HepG2 (cell line): ENCODE results near the gene FGGY. TPM values are rescaled to one million over a fixed set of nuclear protein-coding genes. Genes with fewer than 3 reads are reported as not detected.

Experiments used
- CSRNP2 ChIP-seq: sonication (generic); formaldehyde crosslinking; conservative IDR thresholded peaks from 2 replicates; pipeline ENCODE4 v1.8.0; 2022; ENCODE audit warnings: low read depth, missing genetic modification reagents
- DDIT3 ChIP-seq: sonication (generic); formaldehyde crosslinking; IDR thresholded peaks from 2 replicates; pipeline ENCODE4 v1.4.0; 2020; ENCODE audit warnings: mild to moderate bottlenecking, missing genetic modification reagents
- ETV5 ChIP-seq: IDR thresholded peaks from 2 replicates; pipeline ENCODE4 v1.6.1; 2018; ENCODE audit warnings: missing biosample characterization, missing genetic modification reagents, inconsistent platforms, borderline replicate concordance
- HOMEZ ChIP-seq: IDR thresholded peaks from 2 replicates; pipeline ENCODE4 v1.6.1; 2016; ENCODE audit warnings: low read depth
- POGK ChIP-seq: sonication (generic); formaldehyde crosslinking; conservative IDR thresholded peaks from 2 replicates; pipeline ENCODE4 v1.8.0; 2022; ENCODE audit warnings: mild to moderate bottlenecking, moderate library complexity, missing genetic modification reagents
- SAP130 ChIP-seq: IDR thresholded peaks from 2 replicates; pipeline ENCODE4 v1.6.1; 2016; ENCODE audit warnings: low read depth
- SMYD3 ChIP-seq: sonication (generic); formaldehyde crosslinking; IDR thresholded peaks from 2 replicates; pipeline ENCODE4 v1.8.1; 2023; ENCODE audit warnings: mild to moderate bottlenecking, missing genetic modification reagents
- SRSF4 ChIP-seq: fragments of 200-400 bp; formaldehyde crosslinking; IDR thresholded peaks from one replicate; pipeline ENCODE4 v1.6.1; 2018; ENCODE audit warnings: mild to moderate bottlenecking, low read depth, low read length, moderate library complexity; ENCODE audit not compliant: poor library complexity, severe bottlenecking
- SRSF9 ChIP-seq: fragments of 200-400 bp; formaldehyde crosslinking; IDR thresholded peaks from 2 replicates; pipeline ENCODE4 v1.6.1; 2018; ENCODE audit warnings: borderline replicate concordance, mild to moderate bottlenecking, low read depth, low read length; ENCODE audit not compliant: insufficient read depth, poor library complexity, severe bottlenecking
- SUZ12 ChIP-seq: fragments of 150-350 bp; IDR thresholded peaks from 2 replicates; pipeline ENCODE4 v1.6.1; 2014; ENCODE audit warnings: low read depth, low read length
- ZNF567 ChIP-seq: sonication (generic); formaldehyde crosslinking; IDR thresholded peaks from 2 replicates; pipeline ENCODE4 v1.8.1; 2023; ENCODE audit warnings: mild to moderate bottlenecking, missing genetic modification reagents, borderline replicate concordance
- polyA plus RNA-seq, 8 experiments: library from polyadenylated mRNA; depleted of rRNA in 3 of 8; stranded (reverse) in 7 of 8; unstranded in 1 of 8; fragments of >200 nt; fragmentation: Illumina TruSeq in 4 of 8; extraction: Trizol in 4 of 8; gene quantifications; 2 replicates each; pipeline versions ENCODE4 v1.2.1 to v1.2.3, GENCODE V29; 2011 to 2016; ENCODE audit warnings: low read depth in 4 of 8, missing spikeins in 1 of 8, mixed read lengths in 1 of 8; ENCODE audit not compliant: insufficient read depth in 1 of 8
- total RNA-seq, 5 experiments: library from RNA; depleted of rRNA; stranded (reverse); fragments of >200 nt; fragmentation: Illumina TruSeq; extraction: Trizol; gene quantifications; 2 replicates each; pipeline ENCODE4 v1.2.3, GENCODE V29; 2016; ENCODE audit warnings: low read depth in 1 of 5

FGGY gene
- total and polyA plus RNA-seq, 2 of the 13 experiments (the other 11 are each of a cell fraction or from before 2014, with no cell fraction given) = 15.7 to 27.5 TPM

GRCh38 chr1:59560807-59561450, 264.0 kb downstream of the FGGY start (continued):
- TF ChIP-seq SRSF9 (no peak), SRSF4 (no peak), POGK (CRISPR knock-in tag) (no peak), SMYD3 (no peak), CSRNP2 (CRISPR knock-in tag) (no peak), ETV5 (CRISPR knock-in tag) (peak; percentile 40; the same call in 1 of the 2 replicates), DDIT3 (CRISPR knock-in tag) (no peak), SAP130 (CRISPR knock-in tag) (peak; percentile 25; the same call in 1 of the 2 replicates), HOMEZ (CRISPR knock-in tag) (peak; percentile 63; the same call in 1 of the 2 replicates), SUZ12 (no peak), ZNF567 (CRISPR knock-in tag) (no peak)
- TF ChIP-seq, all 625 proteins: peak for 14
